NB4 (cell line): Measurements from ENCODE around the gene SMIM28.
"Not testable (repeated sequence)": the region's sequence is repeated elsewhere in the genome, so short reads cannot be mapped to it uniquely, and the experiment has no call there.

Experiments
- DNase-seq: peaks from one replicate; pipeline ENCODE4 v3.0.0; 2010; ENCODE audit warnings: low read depth
- H3K4me3 ChIP-seq: one replicate; pipeline ENCODE4 v1.5.1; 2011; ENCODE audit warnings: mild to moderate bottlenecking, low read depth, low read length, moderate library complexity
- CTCF ChIP-seq: IDR thresholded peaks from one replicate; pipeline ENCODE4 v1.5.1; 2012; ENCODE audit warnings: low read depth, low read length
- MAX ChIP-seq: IDR thresholded peaks from 2 replicates; pipeline ENCODE4 v1.6.1; 2011; ENCODE audit warnings: low read depth, low read length
- MYC ChIP-seq: IDR thresholded peaks from 2 replicates; pipeline ENCODE4 v1.6.1; 2011; ENCODE audit warnings: low read depth, low read length
- POLR2A ChIP-seq: IDR thresholded peaks from 2 replicates; pipeline ENCODE4 v1.6.1; 2011; ENCODE audit warnings: mild to moderate bottlenecking; ENCODE audit not compliant: insufficient read length; ENCODE audit errors: extremely low read depth

Gene SMIM28

GRCh38 chr6:138421608-138422007 lies 43.9 kb downstream of the SMIM28 start:
- TF ChIP-seq CTCF, result no peak
- no peak for TF ChIP-seq MYC
- no peak for TF ChIP-seq POLR2A
- TF ChIP-seq MAX, result no peak
- H3K4me3 ChIP-seq, result no peak overlapping the region
- DNase-seq, result no peak

GRCh38 chr6:138422861-138423260 lies 45.2 kb downstream of the SMIM28 start:
- no peak overlapping the region for H3K4me3 ChIP-seq
- TF ChIP-seq CTCF (no peak), MAX (no peak), MYC (no peak), POLR2A (no peak)
- peak; percentile 43 for DNase-seq

GRCh38 chr6:138424004-138424904 lies 46.5 kb downstream of the SMIM28 start:
- TF ChIP-seq POLR2A (no peak), MAX (no peak), CTCF (no peak), MYC (no peak)
- no peak for DNase-seq
- no peak overlapping the region for H3K4me3 ChIP-seq

- DNase-seq, H3K4me3 ChIP-seq: not testable (repeated sequence)
Observed at GRCh38 chr6:138425256-138425655, 47.6 kb downstream of the SMIM28 start.

- DNase-seq, result no peak
- no peak overlapping the region for H3K4me3 ChIP-seq
- TF ChIP-seq CTCF, result no peak
- no peak for TF ChIP-seq MYC
- no peak for TF ChIP-seq MAX
- no peak for TF ChIP-seq POLR2A
Observed at GRCh38 chr6:138426500-138427123, 48.9 kb downstream of the SMIM28 start.

- DNase-seq, result no peak
- no peak for TF ChIP-seq MYC
- TF ChIP-seq POLR2A, result no peak
- TF ChIP-seq CTCF, result no peak
- TF ChIP-seq MAX, result no peak
- H3K4me3 ChIP-seq, result no peak overlapping the region
Observed at GRCh38 chr6:138427701-138428100, 50.0 kb downstream of the SMIM28 start.
